Gastroesophageal sphincter (tissue), 4 donors: Measurements from ENCODE around the gene NCK2. TPM values are rescaled to one million over a fixed set of nuclear protein-coding genes. Genes with fewer than 3 reads are reported as not detected.

Source experiments
- ATAC-seq: fragments of 150-250 bp; one replicate; pipeline ENCODE4 v1.9.1; 2016; ENCODE audit warnings: mild to moderate bottlenecking, moderate library complexity
- H3K27ac ChIP-seq, 4 donors: fragments of 200-600 bp; sonication (generic) in 3 of 4; 1 replicate in 3 of 4; 2 replicates in 1 of 4; pipeline ENCODE4 v1.5.1; 2016 to 2019
- H3K27me3 ChIP-seq: fragments of 200-600 bp; sonication (generic); one replicate; pipeline ENCODE4 v1.5.1; 2019
- H3K36me3 ChIP-seq, 2 donors: fragments of 200-600 bp; sonication (generic); one replicate each; pipeline ENCODE4 v1.5.1; 2019; ENCODE audit warnings: control low read depth in 1 of 2
- H3K4me1 ChIP-seq, 3 donors: fragments of 200-600 bp; sonication (generic); 1 replicate in 2 of 3; 2 replicates in 1 of 3; pipeline ENCODE4 v1.5.1; 2016 to 2019; ENCODE audit warnings: control low read depth in 2 of 3
- H3K4me3 ChIP-seq, 2 donors: fragments of 200-600 bp; sonication (generic); one replicate each; pipeline ENCODE4 v1.5.1; 2019; ENCODE audit warnings: mild to moderate bottlenecking in 1 of 2, moderate library complexity in 1 of 2
- H3K9me3 ChIP-seq, 3 donors: fragments of 200-600 bp; sonication (generic); one replicate each; pipeline ENCODE4 v1.5.1; 2017 to 2019; ENCODE audit warnings: control low read depth in 2 of 3
- CTCF ChIP-seq, 4 experiments: fragments of 200-600 bp in 2 of 4; fragments of 450-650 bp in 2 of 4; sonication (generic) in 1 of 4; IDR thresholded peaks; one replicate each; pipeline ENCODE4 v1.5.1; 2017 to 2019; ENCODE audit warnings: antibody characterized with exemption in 4 of 4, mild to moderate bottlenecking in 2 of 4, moderate library complexity in 2 of 4
- EP300 ChIP-seq: sonication (generic); formaldehyde crosslinking; IDR thresholded peaks from one replicate; pipeline ENCODE4 v1.6.1; 2017; ENCODE audit warnings: antibody characterized with exemption, mild to moderate bottlenecking
- POLR2A ChIP-seq, 2 donors: fragments of 450-650 bp; IDR thresholded peaks; one replicate each; pipeline ENCODE4 v1.6.1; 2017; ENCODE audit warnings: antibody characterized with exemption in 2 of 2, mild to moderate bottlenecking in 2 of 2, moderate library complexity in 1 of 2
- POLR2AphosphoS5 ChIP-seq: sonication (generic); formaldehyde crosslinking; IDR thresholded peaks from one replicate; pipeline ENCODE4 v1.6.1; 2017; ENCODE audit warnings: antibody characterized with exemption
- WGBS, 2 donors: methylation state at CpG; one replicate each; pipeline ENCODE4 v1.1.5; 2018; ENCODE audit warnings: low coverage in 1 of 2; 5-methylcytosine and 5-hydroxymethylcytosine counted together
- total RNA-seq, 4 donors: library from RNA; depleted of rRNA; stranded (reverse); fragments of >200 nt; gene quantifications; one replicate each; pipeline ENCODE4 v1.1.0, GENCODE V29; 2016

Gene NCK2
- total RNA-seq, 4 donors from 2014 or later: 63.0 to 131 (median 89.5) TPM

- no peaks in the 10 kb centered on the region for H3K27me3 ChIP-seq
- no peak overlapping the region for H3K4me3 ChIP-seq
- TF ChIP-seq POLR2A (IDR thresholded peaks at IDR 0.05) (no peak), CTCF (IDR thresholded peaks at IDR 0.05) (no peak), POLR2AphosphoS5 (no peak), EP300 (no peak)
- H3K9me3 ChIP-seq: no peaks in the 10 kb centered on the region
- no peak for ATAC-seq
- no peak overlapping the region for H3K27ac ChIP-seq
- H3K4me1 ChIP-seq: peaks cover 0 to 46% (median 5%) of the 10 kb centered on the region in 3 donors
- WGBS, 2 donors: 98% methylated on average over 4 of the region's 4 CpGs
- no peaks in the 10 kb centered on the region for H3K36me3 ChIP-seq
These were observed 96.2 kb downstream of the NCK2 start for GRCh38 chr2:105840933-105841332.

GRCh38 chr2:105841551-105841950 lies 96.8 kb downstream of the NCK2 start:
- WGBS, 2 donors: 50 to 60% methylated on average over 1 to 2 of the region's 2 CpGs
- no peaks in the 10 kb centered on the region for H3K9me3 ChIP-seq
- ATAC-seq: no peak
- H3K27ac ChIP-seq: no peak overlapping the region
- H3K4me3 ChIP-seq: no peak overlapping the region
- H3K36me3 ChIP-seq: no peaks in the 10 kb centered on the region
- H3K27me3 ChIP-seq: no peaks in the 10 kb centered on the region
- peaks cover 0 to 46% (median 5%) of the 10 kb centered on the region in 3 donors for H3K4me1 ChIP-seq
- TF ChIP-seq POLR2A (IDR thresholded peaks at IDR 0.05) (no peak), EP300 (no peak), POLR2AphosphoS5 (no peak), CTCF (IDR thresholded peaks at IDR 0.05) (no peak)

- Histone ChIP-seq H3K4me3 (no peak overlapping the region), H3K9me3 (no peaks in the 10 kb centered on the region), H3K27ac (no peak overlapping the region), H3K4me1 (peaks cover 0 to 46% (median 5%) of the 10 kb centered on the region in 3 donors), H3K36me3 (no peaks in the 10 kb centered on the region), H3K27me3 (no peaks in the 10 kb centered on the region)
- ATAC-seq: no peak
- TF ChIP-seq CTCF (IDR thresholded peaks at IDR 0.05) (no peak), EP300 (no peak)
- WGBS, 2 donors: 100% methylated on average over 3 of the region's 4 CpGs
These were observed 97.8 kb downstream of the NCK2 start for GRCh38 chr2:105842555-105842954.

- no peaks in the 10 kb centered on the region for H3K9me3 ChIP-seq
- peaks cover 0 to 45% (median 5%) of the 10 kb centered on the region in 3 donors for H3K4me1 ChIP-seq
- no peak for ATAC-seq
- no peaks in the 10 kb centered on the region for H3K27me3 ChIP-seq
- TF ChIP-seq CTCF (IDR thresholded peaks at IDR 0.05) (no peak), EP300 (no peak), POLR2AphosphoS5 (no peak), POLR2A (IDR thresholded peaks at IDR 0.05) (no peak)
- 34 to 66% methylated on average over 11 to 12 of the region's 12 CpGs for WGBS, 2 donors
- no peaks in the 10 kb centered on the region for H3K36me3 ChIP-seq
- H3K27ac ChIP-seq: no peak overlapping the region
- no peak overlapping the region for H3K4me3 ChIP-seq
These were observed 99.0 kb downstream of the NCK2 start for GRCh38 chr2:105843476-105844374.

- no peaks in the 10 kb centered on the region for H3K36me3 ChIP-seq
- H3K27ac ChIP-seq: no peak overlapping the region
- no peaks in the 10 kb centered on the region for H3K9me3 ChIP-seq
- H3K4me3 ChIP-seq: no peak overlapping the region
- TF ChIP-seq CTCF (IDR thresholded peaks at IDR 0.05) (no peak), EP300 (no peak), POLR2AphosphoS5 (no peak), POLR2A (IDR thresholded peaks at IDR 0.05) (no peak)
- no peaks in the 10 kb centered on the region for H3K27me3 ChIP-seq
- peaks cover 0 to 27% (median 5%) of the 10 kb centered on the region in 3 donors for H3K4me1 ChIP-seq
- 74 to 83% methylated on average over 3 of the region's 3 CpGs for WGBS, 2 donors
- no peak for ATAC-seq
These were observed 101.3 kb downstream of the NCK2 start for GRCh38 chr2:105845976-105846375.
